ENCODE data around the gene TPM3. TPM values are rescaled to one million over a fixed set of nuclear protein-coding genes. Genes with fewer than 3 reads are reported as not detected.

The TPM3 gene
- total and polyA plus RNA-seq, 12 donors: 104 to 465 (median 269) TPM

GRCh38 chr1:154218545-154218944 lies 26.6 kb upstream of the TPM3 start:
- Histone ChIP-seq H3K9me3 (replicated peaks in 1 of 3) (no peaks in the 10 kb centered on the region), H3K27me3 (no peaks in the 10 kb centered on the region), H3K27ac (peak overlapping the region in 1 of 5 donors; percentile 100), H3K36me3 (replicated peaks in 1 of 2) (peaks cover 0 to 32% of the 10 kb centered on the region in 2 donors), H3K4me3 (peak overlapping the region in 1 of 4 donors; percentile 93), H3K4me1 (replicated peaks in 1 of 2) (peaks cover 25 to 41% of the 10 kb centered on the region in 2 donors)
- intact Hi-C loops (cut with DNase I): no loop called here
- TF ChIP-seq, protein P1, sequence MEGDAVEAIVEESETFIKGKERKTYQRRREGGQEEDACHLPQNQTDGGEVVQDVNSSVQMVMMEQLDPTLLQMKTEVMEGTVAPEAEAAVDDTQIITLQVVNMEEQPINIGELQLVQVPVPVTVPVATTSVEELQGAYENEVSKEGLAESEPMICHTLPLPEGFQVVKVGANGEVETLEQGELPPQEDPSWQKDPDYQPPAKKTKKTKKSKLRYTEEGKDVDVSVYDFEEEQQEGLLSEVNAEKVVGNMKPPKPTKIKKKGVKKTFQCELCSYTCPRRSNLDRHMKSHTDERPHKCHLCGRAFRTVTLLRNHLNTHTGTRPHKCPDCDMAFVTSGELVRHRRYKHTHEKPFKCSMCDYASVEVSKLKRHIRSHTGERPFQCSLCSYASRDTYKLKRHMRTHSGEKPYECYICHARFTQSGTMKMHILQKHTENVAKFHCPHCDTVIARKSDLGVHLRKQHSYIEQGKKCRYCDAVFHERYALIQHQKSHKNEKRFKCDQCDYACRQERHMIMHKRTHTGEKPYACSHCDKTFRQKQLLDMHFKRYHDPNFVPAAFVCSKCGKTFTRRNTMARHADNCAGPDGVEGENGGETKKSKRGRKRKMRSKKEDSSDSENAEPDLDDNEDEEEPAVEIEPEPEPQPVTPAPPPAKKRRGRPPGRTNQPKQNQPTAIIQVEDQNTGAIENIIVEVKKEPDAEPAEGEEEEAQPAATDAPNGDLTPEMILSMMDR (IDR thresholded peaks at IDR 0.05): no peak
- TF ChIP-seq POLR2A (IDR thresholded peaks at IDR 0.05): no peak
- no peak for DNase-seq
- 73 to 85% (median 79%) methylated on average over 3 of the region's 3 CpGs for WGBS, 4 donors

DNA sequence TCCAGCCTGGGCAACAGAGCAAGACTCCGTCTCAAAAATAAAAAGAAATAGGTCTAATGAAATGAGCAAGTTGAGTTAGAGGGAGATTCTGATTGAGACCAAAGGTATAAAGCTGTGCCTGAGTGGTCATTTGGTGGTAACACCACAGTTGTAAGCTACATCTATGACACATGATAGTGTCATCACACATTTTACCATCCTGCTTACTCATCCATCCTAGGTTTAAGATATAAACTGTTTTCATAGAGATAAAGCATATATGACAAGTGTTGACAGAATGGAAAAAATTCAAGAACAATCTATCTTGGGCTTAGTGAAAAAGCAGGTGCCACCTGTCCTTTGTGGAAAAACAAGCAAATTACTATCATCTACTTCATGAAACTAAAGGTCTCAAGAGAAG lies 21.4 kb upstream of the TPM3 start:
- no peak for DNase-seq
- 78 to 95% (median 87%) methylated on average over 1 of the region's 1 CpG for whole genome bisulfite sequencing, 4 donors
- H3K4me3 ChIP-seq: no peak overlapping the region
- no peaks in the 10 kb centered on the region for H3K9me3 ChIP-seq (replicated peaks in 1 of 3)
- peaks cover 3 to 18% of the 10 kb centered on the region in 2 donors for H3K4me1 ChIP-seq (replicated peaks in 1 of 2)
- TF ChIP-seq, protein P1 (IDR thresholded peaks at IDR 0.05): no peak
- no peak for TF ChIP-seq POLR2A (IDR thresholded peaks at IDR 0.05)
- H3K27me3 ChIP-seq: no peaks in the 10 kb centered on the region
- peaks cover 0 to 77% of the 10 kb centered on the region in 2 donors for H3K36me3 ChIP-seq (replicated peaks in 1 of 2)
- intact Hi-C loops (cut with DNase I): no loop called here
- peak overlapping the region in 2 of 5 donors; percentile 39 to 53 for H3K27ac ChIP-seq

- peaks cover 3 to 9% of the 10 kb centered on the region in 2 donors for H3K4me1 ChIP-seq (replicated peaks in 1 of 2)
- peak; percentile 35 to 83 (median 64) for DNase-seq
- H3K9me3 ChIP-seq (replicated peaks in 1 of 3): no peaks in the 10 kb centered on the region
- peak overlapping the region in 3 of 5 donors; percentile 32 to 53 (median 39) for H3K27ac ChIP-seq
- intact Hi-C loops (cut with DNase I): no loop called here
- H3K36me3 ChIP-seq (replicated peaks in 1 of 2): peaks cover 0 to 78% of the 10 kb centered on the region in 2 donors
- no peaks in the 10 kb centered on the region for H3K27me3 ChIP-seq
- TF ChIP-seq, protein P1 (IDR thresholded peaks at IDR 0.05): no peak
- no peak for TF ChIP-seq POLR2A (IDR thresholded peaks at IDR 0.05)
- WGBS, 4 donors: 68 to 82% (median 79%) methylated on average over 10 of the region's 10 CpGs
- no peak overlapping the region for H3K4me3 ChIP-seq
Measured at GRCh38 chr1:154212083-154212482, 20.2 kb upstream of the TPM3 start.

DNA sequence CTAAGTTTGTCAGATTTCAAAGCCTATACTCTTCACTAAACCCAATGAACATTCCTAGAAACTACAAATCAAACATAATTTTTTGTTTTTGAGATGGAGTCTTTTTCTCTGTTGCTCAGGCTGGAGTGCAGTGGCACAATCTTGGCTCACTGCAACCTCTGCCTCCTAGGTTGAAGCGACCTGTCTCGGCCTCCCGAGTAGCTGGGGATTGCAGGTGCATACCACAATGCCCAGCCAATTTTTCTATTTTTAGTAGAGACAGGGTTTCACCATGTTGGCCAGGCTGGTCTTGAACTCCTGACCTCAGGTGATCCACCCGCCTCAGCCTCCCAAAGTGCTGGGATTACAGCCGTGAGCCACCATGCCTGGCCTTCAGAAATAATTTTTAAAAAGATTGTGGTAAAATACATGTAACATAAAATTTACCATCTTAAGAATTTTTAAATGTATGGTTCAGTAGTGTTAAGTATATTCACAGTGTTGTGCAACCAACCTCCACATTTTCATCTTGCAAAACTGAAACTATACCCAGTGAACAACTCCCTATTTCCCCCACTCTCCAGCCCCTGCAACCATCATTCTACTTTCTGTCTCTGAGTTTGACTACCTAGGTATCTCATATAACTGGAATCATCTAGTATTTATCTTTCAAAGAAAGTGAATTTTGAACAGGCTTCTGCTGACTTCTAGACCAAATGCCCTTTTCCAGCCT lies 16.9 kb upstream of the TPM3 start:
- intact Hi-C loops (cut with DNase I): no loop called here
- peak in 1 of 7 donors; percentile 27 for DNase-seq

More for the DNA sequence above, 16.9 kb upstream of the TPM3 start:
- Histone ChIP-seq H3K4me1 (replicated peaks in 1 of 2) (peaks cover 3 to 9% of the 10 kb centered on the region in 2 donors), H3K27ac (no peak overlapping the region), H3K9me3 (replicated peaks in 1 of 3) (no peaks in the 10 kb centered on the region), H3K27me3 (no peaks in the 10 kb centered on the region), H3K4me3 (no peak overlapping the region), H3K36me3 (replicated peaks in 1 of 2) (peaks cover 0 to 88% of the 10 kb centered on the region in 2 donors)
- no peak for TF ChIP-seq POLR2A (IDR thresholded peaks at IDR 0.05)
- TF ChIP-seq, protein P1 (IDR thresholded peaks at IDR 0.05): no peak
- 86 to 87% (median 87%) methylated on average over 5 of the region's 5 CpGs for WGBS, 4 donors

All from adrenal gland (tissue), 12 donors.